Astrocyte (in vitro differentiated cells and primary cell): ENCODE measurements around the gene SREBF2. TPM values are rescaled to one million over a fixed set of nuclear protein-coding genes. Genes with fewer than 3 reads are reported as not detected.

ENCODE experiments used
- DNase-seq: peaks from one replicate; pipeline ENCODE4 v3.0.0-alpha.2; 2010; ENCODE audit warnings: low read depth
- FAIRE-seq: peaks from 2 replicates; lab custom pipeline; 2011; peaks lifted over from hg19 to GRCh38; lab: Jason Lieb, UNC
- H2AFZ ChIP-seq: 2 replicates; pipeline ENCODE4 v1.6.0; 2012; ENCODE audit warnings: low read depth, low read length, inconsistent platforms
- H3K27ac ChIP-seq: 2 replicates; pipeline ENCODE4 v1.5.1; 2011; ENCODE audit warnings: low read depth, low read length, inconsistent platforms
- H3K27me3 ChIP-seq: 2 replicates; pipeline ENCODE4 v1.6.0; 2011; ENCODE audit warnings: low read length, inconsistent platforms; ENCODE audit not compliant: insufficient read depth
- H3K36me3 ChIP-seq: 2 replicates; pipeline ENCODE4 v1.5.1; 2011; ENCODE audit warnings: low read length, inconsistent platforms; ENCODE audit not compliant: insufficient read depth
- H3K4me1 ChIP-seq: 2 replicates; pipeline ENCODE4 v1.5.1; 2011; ENCODE audit warnings: low read length, inconsistent platforms; ENCODE audit not compliant: insufficient read depth
- H3K4me2 ChIP-seq: 2 replicates; pipeline ENCODE4 v1.6.0; 2012; ENCODE audit warnings: low read length, inconsistent platforms
- H3K4me3 ChIP-seq: 2 replicates; pipeline ENCODE4 v1.5.1; 2011; ENCODE audit warnings: low read depth, mild to moderate bottlenecking, low read length, inconsistent platforms; ENCODE audit not compliant: insufficient read depth
- H3K79me2 ChIP-seq: 2 replicates; pipeline ENCODE4 v1.6.0; 2012; ENCODE audit warnings: mild to moderate bottlenecking, low read length, inconsistent platforms; ENCODE audit not compliant: insufficient read depth
- H3K9ac ChIP-seq: 2 replicates; pipeline ENCODE4 v1.6.0; 2012; ENCODE audit warnings: mild to moderate bottlenecking, low read length, inconsistent platforms
- H3K9me3 ChIP-seq: 2 replicates; pipeline ENCODE4 v1.5.1; 2012; ENCODE audit warnings: low read depth, mild to moderate bottlenecking, low read length, inconsistent platforms; ENCODE audit not compliant: insufficient read depth
- H4K20me1 ChIP-seq: 2 replicates; pipeline ENCODE4 v1.6.0; 2012; ENCODE audit warnings: low read length, inconsistent platforms; ENCODE audit not compliant: insufficient read depth
- H3K27ac Mint-ChIP-seq: one replicate; pipeline ENCODE4 v1.8.0; 2021; ENCODE audit warnings: mild to moderate bottlenecking, mixed read lengths; ENCODE audit not compliant: unreplicated experiment
- H3K27me3 Mint-ChIP-seq: one replicate; pipeline ENCODE4 v1.8.0; 2021; ENCODE audit warnings: low read depth, mixed read lengths; ENCODE audit not compliant: unreplicated experiment
- H3K36me3 Mint-ChIP-seq: one replicate; pipeline ENCODE4 v1.8.0; 2021; ENCODE audit warnings: low read depth, mixed read lengths; ENCODE audit not compliant: unreplicated experiment
- H3K4me1 Mint-ChIP-seq: one replicate; pipeline ENCODE4 v1.8.0; 2021; ENCODE audit warnings: low read depth, mixed read lengths; ENCODE audit not compliant: unreplicated experiment
- H3K4me3 Mint-ChIP-seq: one replicate; pipeline ENCODE4 v1.8.0; 2021; ENCODE audit warnings: mild to moderate bottlenecking, moderate library complexity, mixed read lengths; ENCODE audit not compliant: unreplicated experiment
- H3K9me3 Mint-ChIP-seq: one replicate; pipeline ENCODE4 v1.8.0; 2021; ENCODE audit warnings: mild to moderate bottlenecking, mixed read lengths; ENCODE audit not compliant: unreplicated experiment
- CTCF ChIP-seq: IDR thresholded peaks from 2 replicates; pipeline ENCODE4 v1.5.1; 2011; ENCODE audit warnings: low read depth, mild to moderate bottlenecking, inconsistent platforms, low read length, moderate library complexity; ENCODE audit not compliant: insufficient read depth
- EZH2 ChIP-seq: IDR thresholded peaks from 2 replicates; pipeline ENCODE4 v1.6.1; 2012; ENCODE audit warnings: mild to moderate bottlenecking, low read length, inconsistent platforms; ENCODE audit not compliant: insufficient read depth
- total RNA-seq: library from RNA; stranded (reverse); gene quantifications from 2 replicates; pipeline ENCODE4 v1.2.1, GENCODE V29; 2021

SREBF2 gene
- total RNA-seq, 1 donor from 2014 or later = 83.9 TPM

GRCh38 chr22:41892721-41893120 is 59.8 kb downstream of the SREBF2 start:
- DNase-seq (no peak), FAIRE-seq (no peak)
- H3K4me3 Mint-ChIP-seq = no peak overlapping the region
- Histone ChIP-seq H3K79me2 (no peaks in the 10 kb centered on the region), H3K4me1 (no peaks in the 10 kb centered on the region), H3K27ac (no peak overlapping the region), H2AFZ (no peak overlapping the region), H3K36me3 (peaks cover 45% of the 10 kb centered on the region), H3K9ac (no peak overlapping the region), H3K4me3 (no peak overlapping the region), H4K20me1 (peaks cover 41% of the 10 kb centered on the region), H3K9me3 (no peaks in the 10 kb centered on the region), H3K4me2 (no peak overlapping the region), H3K27me3 (no peaks in the 10 kb centered on the region)
- H3K4me1 Mint-ChIP-seq = no peaks in the 10 kb centered on the region
- peaks cover 10% of the 10 kb centered on the region for H3K36me3 Mint-ChIP-seq
- no peak overlapping the region for H3K27ac Mint-ChIP-seq
- no peaks in the 10 kb centered on the region for H3K9me3 Mint-ChIP-seq
- H3K27me3 Mint-ChIP-seq = no peaks in the 10 kb centered on the region
- TF ChIP-seq CTCF (no peak), EZH2 (no peak)

GRCh38 chr22:41893591-41894375 is 60.9 kb downstream of the SREBF2 start:
- no peak overlapping the region for H3K4me3 Mint-ChIP-seq
- no peaks in the 10 kb centered on the region for H3K79me2 ChIP-seq
- no peaks in the 10 kb centered on the region for H3K9me3 ChIP-seq
- no peak overlapping the region for H3K4me2 ChIP-seq
- H3K9me3 Mint-ChIP-seq = no peaks in the 10 kb centered on the region
- H3K27me3 ChIP-seq = no peaks in the 10 kb centered on the region
- no peak overlapping the region for H2AFZ ChIP-seq
- H3K9ac ChIP-seq = no peak overlapping the region
- H3K27ac Mint-ChIP-seq = no peak overlapping the region
- DNase-seq (no peak), FAIRE-seq (no peak)
- no peaks in the 10 kb centered on the region for H3K27me3 Mint-ChIP-seq
- H3K27ac ChIP-seq = no peak overlapping the region
- H3K36me3 Mint-ChIP-seq = peaks cover 10% of the 10 kb centered on the region
- H3K4me3 ChIP-seq = no peak overlapping the region
- no peaks in the 10 kb centered on the region for H3K4me1 Mint-ChIP-seq
- H4K20me1 ChIP-seq = peaks cover 42% of the 10 kb centered on the region
- TF ChIP-seq EZH2 (no peak), CTCF (no peak)
- peaks cover 37% of the 10 kb centered on the region for H3K36me3 ChIP-seq
- H3K4me1 ChIP-seq = no peaks in the 10 kb centered on the region

GRCh38 chr22:41898645-41899044 is 65.7 kb downstream of the SREBF2 start:
- no peak for FAIRE-seq
- no peaks in the 10 kb centered on the region for H3K9me3 ChIP-seq
- Mint-ChIP-seq H3K4me1 (no peaks in the 10 kb centered on the region), H3K27me3 (no peaks in the 10 kb centered on the region), H3K4me3 (no peak overlapping the region), H3K27ac (no peak overlapping the region), H3K36me3 (peaks cover 14% of the 10 kb centered on the region), H3K9me3 (no peaks in the 10 kb centered on the region)
- H3K79me2 ChIP-seq = no peaks in the 10 kb centered on the region
- no peak overlapping the region for H2AFZ ChIP-seq
- H3K4me1 ChIP-seq = no peaks in the 10 kb centered on the region
- no peak overlapping the region for H3K27ac ChIP-seq
- no peak for DNase-seq
- TF ChIP-seq CTCF (no peak), EZH2 (no peak)
- no peaks in the 10 kb centered on the region for H3K27me3 ChIP-seq
- H3K4me3 ChIP-seq = no peak overlapping the region
- H3K4me2 ChIP-seq = no peak overlapping the region
- no peak overlapping the region for H3K9ac ChIP-seq
- H4K20me1 ChIP-seq = peaks cover 28% of the 10 kb centered on the region
- H3K36me3 ChIP-seq = peaks cover 17% of the 10 kb centered on the region
